Kidney epithelial cell (primary cell): ENCODE measurements around the gene NELFA. TPM values are rescaled to one million over a fixed set of nuclear protein-coding genes. Genes with fewer than 3 reads are reported as not detected.

Source experiments
- DNase-seq: peaks from one replicate; pipeline ENCODE4 v3.0.0-alpha.2; 2010; ENCODE audit warnings: low read depth
- H3K27me3 ChIP-seq: 2 replicates; pipeline ENCODE4 v1.6.0; 2011; ENCODE audit warnings: low read length; ENCODE audit not compliant: control insufficient read depth, insufficient read depth
- H3K36me3 ChIP-seq: 2 replicates; pipeline ENCODE4 v1.5.1; 2011; ENCODE audit warnings: low read length; ENCODE audit not compliant: control insufficient read depth, insufficient read depth
- H3K4me3 ChIP-seq: 2 replicates; pipeline ENCODE4 v1.5.1; 2011; ENCODE audit warnings: low read depth, mild to moderate bottlenecking, control low read depth, low read length
- total RNA-seq: library from RNA; depleted of rRNA; stranded (reverse); fragments of >200 nt; gene quantifications from 2 replicates; pipeline ENCODE4 v1.2.3, GENCODE V29; 2015
- TF ChIP-seq, protein P1 (sequence below): IDR thresholded peaks from 2 replicates; pipeline ENCODE4 v1.5.1; 2011; ENCODE audit warnings: mild to moderate bottlenecking, moderate library complexity, low read length, control low read depth, inconsistent platforms; ENCODE audit not compliant: insufficient read depth, poor library complexity, severe bottlenecking

Gene NELFA
- total RNA-seq, 1 donor from 2014 or later, result 31.9 TPM

DNA sequence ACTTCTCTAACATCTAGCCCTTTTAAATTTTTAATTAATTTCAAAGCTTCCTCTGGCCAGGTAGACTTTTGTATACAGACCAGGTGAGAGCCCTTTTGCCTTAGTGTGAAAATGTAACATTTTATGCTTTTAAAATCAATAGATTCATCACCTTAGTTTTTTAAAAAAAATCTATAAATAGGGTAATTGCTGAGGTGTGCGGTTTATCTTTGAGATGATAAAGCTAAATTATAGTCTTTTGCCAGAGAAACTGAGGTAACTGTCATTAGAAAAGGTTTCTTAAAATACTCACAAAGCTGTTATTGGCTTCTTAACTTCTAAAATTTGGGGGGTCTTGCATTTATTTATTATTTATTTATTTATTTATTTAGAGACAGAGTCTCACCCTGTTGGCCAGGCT, 62.9 kb downstream of the NELFA start:
- no peaks in the 10 kb centered on the region for H3K27me3 ChIP-seq
- H3K4me3 ChIP-seq, result no peak overlapping the region
- DNase-seq, result no peak
- no peaks in the 10 kb centered on the region for H3K36me3 ChIP-seq
- TF ChIP-seq, protein P1, sequence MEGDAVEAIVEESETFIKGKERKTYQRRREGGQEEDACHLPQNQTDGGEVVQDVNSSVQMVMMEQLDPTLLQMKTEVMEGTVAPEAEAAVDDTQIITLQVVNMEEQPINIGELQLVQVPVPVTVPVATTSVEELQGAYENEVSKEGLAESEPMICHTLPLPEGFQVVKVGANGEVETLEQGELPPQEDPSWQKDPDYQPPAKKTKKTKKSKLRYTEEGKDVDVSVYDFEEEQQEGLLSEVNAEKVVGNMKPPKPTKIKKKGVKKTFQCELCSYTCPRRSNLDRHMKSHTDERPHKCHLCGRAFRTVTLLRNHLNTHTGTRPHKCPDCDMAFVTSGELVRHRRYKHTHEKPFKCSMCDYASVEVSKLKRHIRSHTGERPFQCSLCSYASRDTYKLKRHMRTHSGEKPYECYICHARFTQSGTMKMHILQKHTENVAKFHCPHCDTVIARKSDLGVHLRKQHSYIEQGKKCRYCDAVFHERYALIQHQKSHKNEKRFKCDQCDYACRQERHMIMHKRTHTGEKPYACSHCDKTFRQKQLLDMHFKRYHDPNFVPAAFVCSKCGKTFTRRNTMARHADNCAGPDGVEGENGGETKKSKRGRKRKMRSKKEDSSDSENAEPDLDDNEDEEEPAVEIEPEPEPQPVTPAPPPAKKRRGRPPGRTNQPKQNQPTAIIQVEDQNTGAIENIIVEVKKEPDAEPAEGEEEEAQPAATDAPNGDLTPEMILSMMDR, result no peak

DNA sequence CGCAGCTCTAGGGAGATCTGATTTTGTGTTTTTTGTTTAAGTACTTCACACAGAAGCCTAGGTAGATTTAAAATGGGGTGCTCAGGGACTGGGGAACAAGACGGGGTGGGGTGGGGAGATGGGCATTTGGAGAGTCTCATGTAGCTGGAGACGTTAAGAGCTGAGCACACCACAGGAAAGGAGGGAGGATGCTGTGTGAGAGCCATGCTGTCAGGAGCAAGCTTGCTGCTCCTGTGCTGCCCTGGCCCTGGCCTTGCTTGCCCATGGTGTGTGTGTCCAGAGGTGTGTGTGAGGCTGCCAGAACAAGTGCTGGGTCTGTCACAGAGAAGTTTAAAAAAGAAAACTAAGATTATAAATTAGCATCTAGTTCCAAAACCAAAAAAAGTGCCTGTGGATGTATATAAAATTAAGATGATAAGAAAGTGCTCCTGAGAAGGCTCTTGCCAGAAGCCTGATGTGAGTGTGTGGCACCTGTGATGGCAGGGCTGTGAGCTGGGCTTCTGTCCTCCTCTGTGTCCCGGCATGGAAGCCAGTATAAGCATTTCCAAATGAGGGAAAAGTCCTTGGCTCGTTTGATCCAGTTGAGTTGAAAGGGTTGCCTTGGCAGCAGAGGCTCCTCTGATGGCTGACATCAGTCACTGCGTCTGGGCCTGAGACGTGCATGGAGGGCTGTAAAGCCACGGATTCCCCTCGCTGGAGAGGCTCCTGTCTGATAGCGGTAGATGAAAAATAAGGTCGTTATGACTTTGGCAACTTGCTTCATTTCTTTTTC, 63.5 kb downstream of the NELFA start:
- Histone ChIP-seq H3K36me3 (no peaks in the 10 kb centered on the region), H3K27me3 (no peaks in the 10 kb centered on the region), H3K4me3 (no peak overlapping the region)
- TF ChIP-seq, protein P1, result no peak
- DNase-seq, result no peak

DNA sequence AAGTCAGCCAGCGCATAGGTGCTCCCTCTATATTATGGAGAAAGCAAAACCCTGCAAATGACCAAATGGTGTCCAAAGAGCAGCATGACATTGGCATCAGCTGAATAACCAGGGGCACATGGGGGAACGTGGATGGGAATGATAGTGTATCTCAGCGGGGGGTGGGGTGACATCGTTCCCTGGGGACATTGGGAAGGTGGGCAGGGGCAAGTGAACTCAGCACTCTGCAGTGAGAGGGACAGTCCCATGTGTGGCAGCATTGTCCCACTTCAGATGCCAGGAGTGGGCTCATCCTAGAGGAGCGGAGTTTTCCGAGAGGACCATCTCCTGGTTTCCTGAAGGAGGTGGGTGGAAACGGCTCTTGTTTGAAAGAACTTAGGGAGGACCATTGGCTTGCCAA, 64.8 kb downstream of the NELFA start:
- Histone ChIP-seq H3K27me3 (no peaks in the 10 kb centered on the region), H3K36me3 (no peaks in the 10 kb centered on the region), H3K4me3 (no peak overlapping the region)
- TF ChIP-seq, protein P1, result no peak
- no peak for DNase-seq

DNA sequence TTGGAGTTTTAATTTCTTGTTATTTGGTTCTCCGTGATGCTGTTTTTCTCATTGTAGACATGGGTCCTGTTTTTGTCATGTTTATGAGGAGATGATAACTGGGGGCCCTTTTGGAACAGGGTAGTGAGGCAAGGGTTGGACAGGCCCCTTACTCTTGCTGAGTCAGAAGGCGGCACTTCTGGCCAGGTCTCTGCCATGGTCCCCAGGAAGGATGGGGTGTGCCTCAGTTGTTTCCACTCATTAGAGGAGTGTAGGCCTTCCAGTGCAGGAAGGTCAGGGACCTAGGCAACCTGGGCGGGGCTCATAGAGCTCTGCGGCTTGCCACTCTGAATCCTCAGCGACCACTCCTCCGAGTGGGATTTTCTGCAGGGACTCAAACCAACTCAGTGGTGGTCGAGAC, 68.2 kb downstream of the NELFA start:
- no peak overlapping the region for H3K4me3 ChIP-seq

DNA sequence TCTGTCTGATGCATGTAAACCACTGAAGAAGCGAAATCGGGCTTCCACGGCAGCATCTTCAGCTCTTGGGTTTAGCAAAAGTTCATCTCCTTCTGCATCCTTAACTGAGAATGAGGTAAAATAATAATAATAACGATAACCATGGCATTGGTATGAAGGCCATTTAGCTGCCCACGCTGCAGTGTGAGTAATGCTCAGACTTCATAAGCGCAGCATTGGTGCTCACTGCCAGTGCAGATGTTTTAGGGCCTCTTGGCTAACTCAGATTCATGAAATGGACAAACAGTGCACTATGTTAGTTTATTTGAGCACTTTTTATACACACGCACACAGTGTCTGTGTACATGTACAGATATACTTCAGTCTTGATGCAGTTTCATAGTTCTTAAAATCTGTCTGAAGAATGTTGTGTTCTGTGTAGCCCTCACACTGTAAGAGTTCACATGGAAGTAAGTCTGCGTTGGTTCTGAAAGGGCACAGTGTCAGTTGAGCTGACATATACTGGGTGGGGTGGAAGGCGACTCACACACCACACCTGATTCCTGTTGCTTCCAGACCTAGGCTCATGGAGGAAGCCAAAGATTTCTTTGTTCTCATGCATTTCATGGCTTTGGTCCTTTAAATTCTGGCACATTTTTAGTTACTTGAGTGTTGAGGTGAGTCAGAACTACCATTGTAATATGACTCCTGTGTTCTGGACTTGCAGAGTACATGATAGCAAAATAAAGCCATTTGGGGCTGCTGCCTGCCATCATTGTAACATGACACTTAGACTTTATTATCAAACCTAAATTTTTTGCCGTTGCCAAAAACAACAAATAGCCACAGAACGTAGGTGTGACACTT, 68.9 kb downstream of the NELFA start:
- H3K4me3 ChIP-seq, result no peak overlapping the region
- H3K36me3 ChIP-seq, result peaks cover 3% of the 10 kb centered on the region
- TF ChIP-seq, protein P1, result no peak
- peak; percentile 72 for DNase-seq
- H3K27me3 ChIP-seq, result no peaks in the 10 kb centered on the region

More for the DNA sequence above, 68.2 kb downstream of the NELFA start:
- Histone ChIP-seq H3K27me3 (no peaks in the 10 kb centered on the region), H3K36me3 (no peaks in the 10 kb centered on the region)
- no peak for DNase-seq
- TF ChIP-seq, protein P1, result no peak
